ENCODE data around the gene NUDT3.
"Not testable (repeated sequence)": the region's sequence is repeated elsewhere in the genome, so short reads cannot be mapped to it uniquely, and the experiment has no call there.

NUDT3 gene

DNA sequence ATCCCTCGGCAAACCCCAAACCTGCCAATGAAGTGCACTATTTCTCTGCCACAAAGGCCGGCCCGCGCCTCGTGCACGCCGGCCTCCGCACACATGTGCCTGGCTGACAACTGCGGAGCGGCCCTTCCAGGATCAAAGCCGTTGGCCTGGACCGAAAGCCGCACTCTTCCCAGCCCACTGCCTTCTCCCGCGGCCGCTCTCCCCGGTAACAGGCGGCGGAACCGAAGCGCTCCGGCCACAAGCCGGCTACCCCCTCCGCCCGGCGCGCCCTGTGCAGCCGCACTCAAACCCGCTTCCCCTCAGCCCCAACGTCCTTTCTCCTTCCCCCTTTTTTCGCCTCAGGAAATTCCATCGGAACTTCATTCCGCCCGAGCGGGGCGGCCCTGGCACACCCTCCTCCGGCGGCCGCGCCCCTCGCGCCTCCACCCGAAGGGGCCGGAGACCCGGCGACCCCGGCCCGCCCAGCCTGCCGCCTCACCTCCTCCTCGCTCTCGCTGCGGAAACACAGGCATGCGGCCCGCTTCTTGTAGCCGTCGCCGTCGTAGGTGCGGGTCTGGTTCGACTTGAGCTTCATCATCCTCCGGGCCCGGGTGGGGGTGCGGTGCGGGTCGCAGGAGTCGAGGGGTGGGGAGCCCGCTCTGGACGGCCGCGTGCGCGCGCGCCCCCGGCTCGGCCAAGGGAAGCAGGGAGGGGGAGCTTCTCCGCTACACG lies 528 bp downstream of the NUDT3 start:
- DNase-seq: peak; percentile 84

DNA sequence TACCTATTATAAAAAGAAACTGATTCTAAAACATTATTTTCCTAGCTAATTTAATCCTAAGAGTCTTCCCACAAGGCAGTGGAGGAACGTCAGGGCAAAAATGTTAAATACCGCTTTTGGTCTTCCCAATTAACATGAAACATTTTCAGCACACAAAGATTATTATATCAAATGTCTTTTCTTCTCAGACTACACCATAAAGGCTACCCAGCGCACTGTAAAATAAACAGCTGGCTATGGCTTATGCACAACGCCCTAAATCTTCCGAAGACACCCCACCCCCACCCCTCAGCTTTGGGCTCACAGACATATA lies 1.0 kb downstream of the NUDT3 start:
- no peak for DNase-seq

DNA sequence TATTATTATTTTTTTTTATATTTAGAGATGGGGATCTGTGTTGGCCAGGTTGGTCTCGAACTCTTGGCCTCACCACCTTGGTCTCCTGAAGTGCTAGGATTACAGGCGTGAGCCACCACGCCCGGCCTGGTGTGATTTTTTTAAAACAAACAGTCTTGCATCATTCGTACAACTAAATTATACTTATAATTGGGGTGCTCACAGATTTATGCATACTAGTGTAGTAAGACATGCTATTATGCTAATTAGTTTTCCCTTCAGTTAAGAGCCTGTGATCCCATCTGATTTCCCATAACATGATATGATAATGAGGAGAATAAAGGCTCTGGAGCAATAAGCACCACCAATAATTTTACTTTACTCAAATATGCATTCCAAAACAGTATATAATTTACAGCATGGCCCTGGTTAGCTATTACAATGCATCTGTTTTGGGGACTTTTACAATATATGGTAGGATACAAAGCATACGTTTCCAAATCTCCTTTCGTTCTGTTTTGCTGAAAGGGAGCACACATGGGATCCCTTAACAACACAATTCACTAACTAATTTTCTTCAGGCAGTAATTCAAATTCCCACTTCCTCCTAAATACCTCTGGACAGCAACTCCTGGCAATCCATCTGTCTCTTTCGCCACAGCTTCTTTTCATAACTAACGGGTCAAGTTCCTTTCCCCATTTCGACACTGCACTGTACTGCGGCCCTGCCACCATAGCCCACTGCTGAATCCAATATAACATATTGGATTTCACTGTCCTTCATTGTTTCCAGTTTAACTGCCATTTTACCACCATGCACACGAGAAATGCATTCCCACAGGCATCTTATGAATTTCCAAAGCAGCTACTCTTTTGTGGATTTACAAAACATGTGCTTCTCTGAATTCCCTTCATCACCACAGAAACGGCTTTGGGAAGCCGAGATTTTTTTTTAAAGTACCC lies 1.7 kb downstream of the NUDT3 start:
- no peak for DNase-seq

DNA sequence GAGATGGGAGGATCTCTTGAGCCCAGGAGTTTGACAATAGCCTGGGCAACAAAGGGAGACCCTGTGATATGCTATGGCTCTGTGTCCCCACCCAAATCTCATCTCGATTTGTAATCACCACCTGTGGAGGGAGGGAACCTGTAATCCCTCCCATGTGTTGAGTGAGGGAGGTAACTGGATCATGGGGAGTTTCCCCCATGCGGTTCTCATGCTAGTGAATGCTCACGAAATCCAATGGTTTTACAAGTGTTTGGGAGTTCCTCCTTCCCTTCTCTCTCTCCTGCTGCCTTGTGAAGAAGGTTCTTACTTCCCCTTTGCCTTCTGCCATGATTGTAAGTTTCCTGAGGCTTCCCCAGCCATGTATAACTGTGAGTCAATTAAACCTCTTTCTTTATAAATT lies 3.4 kb downstream of the NUDT3 start:
- DNase-seq: no peak

DNA sequence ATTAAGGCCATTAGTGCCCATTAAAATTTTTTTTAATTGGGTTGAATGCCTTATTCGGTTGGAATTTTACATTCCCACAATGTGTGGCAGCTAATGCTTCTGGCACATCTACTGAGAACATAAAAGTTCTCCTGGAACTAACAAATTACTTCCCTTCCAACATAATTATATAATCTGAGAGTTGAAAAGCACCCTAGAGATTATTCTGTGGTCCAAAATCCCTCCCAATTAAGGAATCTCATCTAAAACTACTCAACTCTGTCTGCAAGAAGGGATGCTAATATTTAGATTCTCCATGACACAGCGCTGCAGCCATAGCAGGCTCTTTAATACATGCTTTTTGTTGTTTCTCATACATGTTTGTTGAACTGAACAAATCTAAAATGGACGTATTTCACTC lies 4.0 kb downstream of the NUDT3 start:
- DNase-seq: no peak

DNA sequence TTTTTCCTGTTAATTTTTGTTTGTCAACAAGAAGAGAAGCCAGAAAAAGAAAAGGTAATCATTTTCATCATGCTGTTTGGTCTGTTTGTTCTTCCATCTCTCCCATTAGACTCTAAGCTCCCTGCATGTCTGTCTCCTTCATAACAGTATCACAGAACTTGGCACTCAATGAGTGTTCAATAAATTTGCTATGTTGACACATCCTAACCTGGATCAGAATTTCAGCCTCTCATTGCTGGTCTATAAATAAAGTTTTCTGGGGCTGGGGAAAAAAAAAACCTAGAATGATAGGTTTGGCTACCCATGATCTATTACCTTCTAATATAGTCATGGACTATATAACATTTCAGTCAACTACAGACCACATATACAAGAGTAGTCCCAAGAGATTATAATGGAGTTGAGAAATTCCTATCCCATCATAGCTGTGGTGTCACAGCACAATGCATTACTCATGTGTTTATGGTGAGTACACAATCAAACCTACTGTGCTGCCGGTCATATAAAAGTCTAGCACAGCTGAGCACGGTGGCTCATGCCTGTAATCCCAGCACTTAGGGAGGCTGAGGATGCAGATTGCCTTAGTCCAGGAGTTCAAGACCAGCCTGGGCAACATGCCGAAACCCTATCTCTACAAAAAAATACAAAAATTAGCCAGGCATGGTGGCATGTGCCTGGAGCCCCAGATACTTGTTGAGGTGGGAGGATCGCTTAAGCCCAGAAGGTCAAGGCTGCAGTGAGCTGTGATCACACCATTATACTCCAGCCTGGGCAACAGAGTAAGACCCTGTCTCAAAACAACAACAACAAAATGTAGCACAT lies 5.9 kb downstream of the NUDT3 start:
- no peak for DNase-seq

DNA sequence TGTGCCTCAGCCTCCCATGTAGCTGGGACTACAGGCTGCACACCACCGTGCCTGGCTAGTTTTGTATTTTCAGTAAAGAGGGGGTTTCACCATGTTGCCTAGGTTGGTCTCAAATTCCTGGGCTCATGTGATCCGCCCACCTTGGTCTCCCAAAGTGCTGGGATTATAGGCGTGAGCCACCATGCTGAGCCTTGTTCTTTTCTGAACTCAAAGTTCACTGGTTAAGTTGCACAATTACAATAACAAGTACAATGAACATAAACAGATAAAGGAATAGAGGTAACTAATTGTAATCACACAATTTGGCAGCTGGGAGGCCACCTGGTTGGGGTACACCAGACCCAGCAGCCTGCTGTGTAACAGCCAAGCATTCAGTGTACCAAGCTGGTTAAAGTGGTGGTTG lies 6.7 kb downstream of the NUDT3 start:
- DNase-seq: no peak

DNA sequence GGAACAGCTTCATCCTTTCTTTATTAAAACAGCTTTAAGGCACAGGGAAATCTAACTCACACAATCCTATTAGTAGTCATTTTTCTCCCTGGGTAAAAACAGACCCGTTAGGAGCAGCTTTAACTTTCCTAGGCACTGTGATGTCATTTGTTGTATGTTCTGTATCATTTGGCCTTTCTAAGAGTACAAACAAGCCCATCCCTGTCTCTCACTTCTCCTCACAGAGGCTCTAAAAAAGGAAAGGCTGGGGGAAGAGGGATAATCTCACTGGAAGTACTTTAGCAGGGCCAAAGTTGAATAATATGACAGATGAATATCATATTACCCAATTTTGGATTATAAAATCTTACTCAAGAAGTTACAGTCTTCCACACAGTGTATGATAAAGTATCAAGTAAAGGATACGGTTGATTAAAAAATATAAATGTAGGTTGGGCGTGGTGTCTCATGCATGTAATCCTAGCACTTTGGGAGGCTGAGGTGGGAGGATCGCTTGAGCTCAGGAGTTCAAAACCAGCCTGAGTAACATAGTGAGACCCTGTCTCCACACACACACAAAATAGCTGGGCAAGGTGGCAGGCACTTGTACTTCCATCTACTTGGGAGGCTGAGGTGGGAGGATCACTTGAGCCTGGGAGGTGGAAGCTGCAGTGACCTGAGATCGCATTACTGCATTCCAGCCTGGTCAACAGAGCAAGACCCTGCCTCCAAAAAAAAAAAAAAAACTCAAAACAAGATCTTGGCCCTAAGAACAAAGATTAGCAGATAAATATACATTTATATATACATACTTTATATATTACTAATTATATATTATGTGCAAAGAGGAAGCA lies 7.9 kb downstream of the NUDT3 start:
- no peak for DNase-seq

DNA sequence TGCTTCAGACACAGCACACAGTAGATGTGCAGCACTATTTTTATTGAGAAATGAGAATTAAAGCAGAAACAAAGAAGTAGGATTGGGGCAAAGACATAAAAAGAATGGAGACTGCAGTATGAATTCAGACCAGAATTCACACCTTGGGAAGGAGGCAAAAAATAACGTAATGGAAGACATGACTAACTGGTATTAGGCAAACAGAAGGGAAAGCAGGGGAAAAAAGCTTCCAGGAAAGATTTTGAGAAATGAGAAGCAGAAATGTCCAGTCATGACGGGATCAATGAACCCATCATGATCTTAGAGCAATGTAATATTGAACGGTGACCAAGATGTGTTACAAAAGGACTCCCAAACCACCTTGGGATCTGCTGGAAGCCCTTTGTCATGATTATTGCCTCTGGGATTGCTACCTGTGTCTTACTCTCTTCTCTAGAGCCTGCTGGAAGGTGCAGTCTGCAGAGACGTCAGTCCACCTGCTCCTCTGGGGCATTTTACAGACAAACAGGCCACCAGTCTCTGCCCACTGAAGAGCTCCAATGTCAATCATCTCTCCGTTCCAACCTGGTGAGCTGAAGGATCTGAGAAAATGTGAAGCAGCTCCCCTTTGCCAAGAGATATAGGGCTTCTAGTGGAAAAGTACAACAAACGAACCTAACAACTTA lies 8.7 kb downstream of the NUDT3 start:
- no peak for DNase-seq

DNA sequence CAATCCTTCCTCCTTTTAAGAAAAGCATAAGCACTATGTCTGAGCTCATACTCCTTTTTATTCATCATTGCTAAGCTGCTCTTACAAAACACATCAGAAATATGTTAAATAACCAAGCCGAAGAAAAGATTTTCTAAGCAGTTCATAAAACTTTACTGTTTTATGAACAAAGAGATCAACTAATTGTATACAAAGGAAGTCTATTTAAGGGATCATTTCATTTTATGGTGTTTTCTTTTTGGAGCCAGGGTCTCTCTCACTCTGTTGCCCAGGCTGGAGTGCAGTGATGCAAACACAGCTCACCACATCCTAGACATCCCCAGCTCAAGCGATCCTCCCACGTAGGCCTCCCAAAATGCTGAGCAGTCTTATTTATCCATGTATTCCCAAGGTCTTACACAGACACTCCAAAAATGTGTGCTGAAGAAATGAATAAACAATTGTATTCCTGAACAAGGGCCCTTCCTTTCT lies 9.3 kb downstream of the NUDT3 start:
- DNase-seq: no peak

DNA sequence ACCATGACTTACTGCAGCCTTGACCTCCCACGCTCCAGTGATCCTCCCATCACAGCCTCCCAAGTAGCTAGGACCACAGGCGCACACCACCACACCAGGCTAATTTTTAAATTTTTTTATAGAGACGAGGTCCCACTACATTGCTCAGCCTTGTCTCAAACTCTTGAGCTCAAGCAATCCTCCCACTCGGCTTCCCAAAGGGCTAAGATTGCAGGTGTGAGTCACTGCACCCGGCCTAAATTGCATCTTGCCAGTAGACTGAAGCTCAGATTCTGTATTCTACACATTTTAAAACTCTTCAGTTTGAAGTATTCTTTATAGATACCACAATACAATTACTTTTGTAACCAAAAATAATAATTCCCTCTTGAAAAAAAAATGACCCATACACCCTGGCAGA lies 11.4 kb downstream of the NUDT3 start:
- DNase-seq: no peak

DNA sequence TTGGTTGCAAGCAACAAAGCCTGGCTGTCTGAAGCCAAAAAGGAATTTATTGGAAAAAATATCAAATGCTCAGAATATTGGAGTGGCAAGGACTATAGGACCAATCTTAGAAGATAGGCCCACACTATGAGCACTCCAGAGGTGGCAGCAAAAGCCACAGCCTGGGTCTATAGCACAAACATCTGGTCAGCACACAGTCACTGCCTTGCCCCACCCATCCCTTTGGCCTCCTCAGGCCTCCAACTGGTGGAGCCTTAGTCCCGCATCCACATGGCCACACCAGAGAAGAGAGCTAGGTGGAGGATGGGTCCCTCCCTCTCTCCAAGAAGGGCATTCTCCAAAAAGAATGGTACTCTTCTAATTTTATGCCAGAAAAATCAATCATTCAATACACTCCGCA lies 14.0 kb downstream of the NUDT3 start:
- no peak for DNase-seq

DNA sequence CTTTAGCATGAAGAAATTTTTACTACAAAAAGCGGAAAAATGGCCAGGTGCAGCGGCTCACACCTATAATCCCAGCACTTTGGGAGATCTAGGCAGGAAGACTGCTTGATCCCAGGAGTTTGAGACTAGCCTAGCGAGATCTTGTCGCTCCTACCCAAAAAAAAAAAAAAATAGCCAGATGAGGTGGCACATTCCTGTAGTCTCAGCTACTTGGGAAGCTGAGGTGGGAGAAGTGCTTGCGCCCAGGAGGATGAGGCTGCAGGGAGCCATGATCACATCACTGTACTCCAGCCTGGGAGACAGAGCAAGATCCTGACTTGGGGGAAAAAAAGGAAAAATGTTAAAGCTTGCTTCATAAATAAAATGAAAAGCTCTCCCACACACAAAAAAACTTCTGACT lies 14.5 kb downstream of the NUDT3 start:
- no peak for DNase-seq

DNA sequence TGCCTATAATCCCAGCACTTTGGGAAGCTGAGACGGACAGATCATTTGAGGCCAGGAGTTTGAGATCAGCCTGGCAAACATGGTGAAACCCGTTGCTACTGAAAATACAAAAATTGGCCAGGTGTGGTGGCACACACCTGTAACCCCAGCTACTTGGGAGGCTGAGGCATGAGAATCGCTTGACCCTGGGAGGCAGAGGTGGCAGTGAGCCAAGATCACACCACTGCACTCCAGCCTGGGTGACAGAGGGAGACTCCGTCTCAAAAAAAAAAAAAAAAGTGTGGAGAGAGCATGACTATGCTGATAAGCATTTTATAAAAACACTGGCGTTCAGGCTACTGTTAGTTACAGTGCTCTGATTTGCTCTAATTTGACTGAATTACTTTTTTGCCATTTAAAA lies 14.9 kb downstream of the NUDT3 start:
- not testable (repeated sequence) for DNase-seq

DNA sequence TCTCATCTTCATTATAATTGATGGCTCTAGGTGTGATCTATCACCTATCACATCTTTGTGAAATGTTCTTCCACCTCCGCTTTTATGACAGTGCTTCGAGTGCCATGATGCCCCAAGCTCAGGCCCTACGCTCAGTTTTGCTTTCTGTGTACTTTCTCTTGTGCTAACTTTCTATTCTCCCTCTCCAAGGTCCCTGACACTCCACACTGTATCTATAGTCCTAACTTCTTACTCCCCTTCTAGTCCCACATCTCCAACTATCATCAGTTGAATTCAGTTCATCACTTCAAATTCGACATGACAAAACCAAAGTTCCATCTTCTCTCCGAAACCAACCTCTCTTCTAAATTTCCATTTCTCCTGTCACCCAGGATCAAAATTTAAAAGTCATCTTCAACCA lies 16.6 kb downstream of the NUDT3 start:
- DNase-seq: no peak

DNA sequence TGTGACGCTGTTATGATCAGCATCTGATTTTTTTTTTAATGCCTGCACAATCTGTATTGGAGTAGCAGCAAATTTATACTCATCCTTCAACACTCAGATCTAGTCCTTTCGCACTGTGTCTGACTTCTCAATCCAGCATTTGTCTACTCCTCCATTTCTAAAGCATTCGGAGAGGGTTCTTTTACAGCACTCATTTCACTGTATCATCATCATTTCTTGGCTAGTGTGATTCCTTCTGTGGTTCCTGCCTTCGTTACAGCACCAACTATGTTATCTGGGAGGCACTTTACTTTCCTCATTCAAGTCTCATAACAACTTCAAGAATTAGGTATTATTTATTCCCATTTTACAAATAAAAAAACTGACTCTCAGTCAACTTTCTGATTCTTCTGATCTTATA lies 18.0 kb downstream of the NUDT3 start:
- DNase-seq: no peak

DNA sequence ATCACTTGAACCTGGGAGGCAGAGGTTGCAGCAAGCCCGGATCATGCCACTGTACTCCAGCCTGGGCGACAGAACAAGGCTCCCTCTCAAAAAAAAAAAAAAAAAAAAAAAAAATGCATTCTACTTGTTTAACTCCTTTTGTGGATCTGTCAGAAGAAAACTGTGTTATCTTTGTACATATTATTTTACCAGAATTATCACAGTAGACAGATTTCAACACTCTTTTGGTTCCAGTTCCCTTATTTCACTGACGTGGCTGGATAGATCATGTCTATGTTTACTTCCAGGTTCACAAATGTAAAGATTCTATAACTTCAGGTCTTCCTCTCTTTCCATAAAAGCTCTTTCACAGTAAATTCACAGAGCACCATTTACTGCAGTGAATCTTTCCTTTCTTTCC lies 18.4 kb downstream of the NUDT3 start:
- DNase-seq: no peak

DNA sequence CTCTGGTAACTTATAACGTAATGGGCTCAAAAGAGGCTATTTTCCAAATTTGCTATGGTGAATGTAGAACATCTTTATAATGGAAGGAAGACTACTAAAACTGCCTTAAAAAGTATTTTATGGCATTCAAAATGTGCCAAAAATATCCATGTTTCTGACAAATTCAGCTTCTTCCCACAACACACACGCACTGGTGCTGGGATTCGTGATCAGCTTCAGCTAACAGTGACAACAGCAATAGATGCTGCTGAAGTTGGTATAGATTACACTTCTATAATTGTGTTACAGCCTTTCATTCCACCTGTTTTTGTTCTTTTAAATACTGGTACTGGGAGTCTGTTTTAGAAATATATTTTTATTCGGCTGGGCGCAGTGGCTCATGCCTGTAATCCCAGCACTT lies 19.0 kb downstream of the NUDT3 start:
- no peak for DNase-seq

DNA sequence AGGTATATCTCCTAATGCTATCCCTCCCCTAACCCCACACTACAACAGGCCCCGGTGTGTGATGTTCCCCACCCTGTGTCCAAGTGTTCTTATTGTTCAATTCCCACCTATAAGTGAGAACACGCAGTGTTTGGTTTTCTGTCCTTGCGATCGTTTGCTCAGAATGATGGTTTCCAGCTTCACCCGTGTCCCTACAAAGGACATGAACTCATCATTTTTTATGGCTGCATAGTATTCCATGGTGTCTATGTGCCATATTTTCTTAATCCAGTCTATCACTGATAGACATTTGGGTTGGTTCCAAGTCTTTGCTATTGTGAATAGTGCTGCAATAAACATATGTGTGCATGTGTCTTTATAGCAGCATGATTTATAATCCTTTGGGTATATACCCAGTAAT lies 20.6 kb downstream of the NUDT3 start:
- DNase-seq: not testable (repeated sequence)

DNA sequence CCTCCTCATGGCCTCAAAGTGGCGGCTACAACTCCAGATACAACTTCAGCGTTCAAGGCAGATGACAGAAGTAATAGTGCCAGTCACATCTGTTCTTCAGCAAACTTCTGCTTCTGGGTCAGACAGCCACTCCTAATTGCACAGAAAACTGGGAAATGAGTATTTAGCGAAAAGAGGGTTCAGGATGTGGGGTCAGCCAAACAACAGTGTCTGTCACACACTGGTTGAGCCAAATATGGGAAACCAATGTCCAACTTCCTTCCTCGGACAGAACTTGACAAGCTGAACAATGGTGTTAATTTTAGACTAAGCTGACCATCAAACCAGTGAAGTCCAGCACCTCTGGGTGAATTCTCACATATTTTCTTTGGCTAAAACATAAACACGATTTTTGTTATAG lies 22.1 kb downstream of the NUDT3 start:
- DNase-seq: no peak

DNA sequence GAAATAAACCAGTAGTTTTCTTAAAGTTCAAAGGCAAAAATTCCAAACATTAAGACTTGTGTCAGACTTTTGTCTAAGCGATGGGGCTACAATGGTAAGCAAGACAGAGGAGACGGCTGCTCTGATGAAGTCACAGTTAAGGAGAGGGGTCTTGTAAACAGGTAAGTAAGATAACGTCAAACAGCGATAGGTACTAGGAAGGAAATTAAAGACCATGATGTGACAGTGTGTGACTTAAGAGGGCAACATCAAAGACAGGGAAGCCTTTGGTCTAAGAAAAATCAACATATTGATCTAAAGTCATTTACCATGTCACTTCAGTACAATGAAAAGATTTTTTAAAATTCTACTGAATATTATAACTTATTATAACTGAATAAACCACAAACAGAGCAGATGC lies 23.1 kb downstream of the NUDT3 start:
- no peak for DNase-seq

DNA sequence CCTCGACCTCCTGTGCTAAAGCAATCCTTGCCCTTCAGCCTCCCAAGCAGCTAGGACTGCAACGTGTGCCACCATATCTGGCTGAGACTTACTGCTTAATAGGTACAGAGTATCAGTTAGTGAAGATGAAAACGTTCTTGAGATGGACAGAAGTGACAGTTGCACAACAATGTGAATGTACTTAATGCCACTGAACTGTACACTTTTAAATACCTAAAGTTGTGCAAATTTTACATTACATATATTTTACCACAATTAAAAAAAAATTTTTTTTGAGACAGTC lies 25.9 kb downstream of the NUDT3 start:
- DNase-seq: no peak
